Fibroblast of skin of right quadriceps (primary cell): ENCODE results near the gene DDIT4L.
"Not testable (repeated sequence)": the region's sequence is repeated elsewhere in the genome, so short reads cannot be mapped to it uniquely, and the experiment has no call there.

ENCODE experiments used
- DNase-seq: peaks from one replicate; pipeline ENCODE4 v3.0.0-alpha.2; 2013

Gene DDIT4L

GRCh38 chr4:100165809-100166208 is 24.5 kb downstream of the DDIT4L start:
- no peak for DNase-seq

GRCh38 chr4:100164808-100165760 is 25.2 kb downstream of the DDIT4L start:
- DNase-seq: no peak

DNA sequence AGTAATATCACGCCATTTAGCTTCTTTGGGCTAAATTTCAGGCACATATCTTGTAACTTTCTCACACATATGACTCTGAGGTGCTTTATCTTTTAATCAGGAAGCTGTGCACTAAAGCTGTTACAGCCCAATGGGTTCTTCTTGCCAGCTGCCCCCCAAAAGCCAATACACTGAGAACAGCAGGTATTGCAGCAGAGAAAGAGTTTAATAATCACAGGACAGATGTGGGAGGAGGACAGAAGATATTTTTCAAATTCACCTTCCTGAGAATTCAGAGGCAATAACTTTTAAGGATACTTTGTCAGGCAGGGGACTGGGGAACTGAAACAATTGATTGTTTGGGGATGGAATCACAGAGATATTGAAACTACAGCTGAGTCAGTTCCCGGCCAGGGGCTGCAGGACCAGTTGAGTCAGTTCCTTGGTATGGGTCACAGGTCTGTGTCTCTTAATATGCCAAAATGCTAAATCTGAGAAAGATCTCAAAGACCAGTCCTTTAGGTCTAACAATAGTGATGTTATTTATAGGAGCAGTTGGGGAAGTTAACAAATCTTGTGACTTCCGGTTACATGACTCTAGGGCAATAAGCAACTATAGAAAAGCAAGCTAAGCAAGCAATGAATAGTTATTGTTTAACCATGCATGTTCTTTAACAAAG is 28.1 kb downstream of the DDIT4L start:
- no peak for DNase-seq

DNA sequence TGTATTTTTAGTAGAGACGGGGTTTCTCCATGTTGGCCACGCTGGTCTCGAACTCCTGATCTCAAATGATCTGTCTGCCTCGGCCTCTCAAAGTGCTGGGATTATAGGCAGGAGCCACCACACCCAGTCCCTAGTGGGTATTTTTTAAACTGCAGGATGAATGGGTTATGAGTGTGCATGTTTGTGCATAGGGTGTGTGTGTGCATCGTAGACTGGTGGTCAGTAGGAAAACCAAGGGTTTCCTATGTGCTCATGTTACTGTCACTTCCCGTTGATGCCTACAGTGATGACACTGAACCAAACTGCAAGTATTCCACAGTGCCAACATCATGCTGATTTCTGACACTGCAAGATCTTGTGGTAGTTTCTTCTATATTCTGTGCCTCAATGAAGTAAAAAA is 41.1 kb downstream of the DDIT4L start:
- no peak for DNase-seq

DNA sequence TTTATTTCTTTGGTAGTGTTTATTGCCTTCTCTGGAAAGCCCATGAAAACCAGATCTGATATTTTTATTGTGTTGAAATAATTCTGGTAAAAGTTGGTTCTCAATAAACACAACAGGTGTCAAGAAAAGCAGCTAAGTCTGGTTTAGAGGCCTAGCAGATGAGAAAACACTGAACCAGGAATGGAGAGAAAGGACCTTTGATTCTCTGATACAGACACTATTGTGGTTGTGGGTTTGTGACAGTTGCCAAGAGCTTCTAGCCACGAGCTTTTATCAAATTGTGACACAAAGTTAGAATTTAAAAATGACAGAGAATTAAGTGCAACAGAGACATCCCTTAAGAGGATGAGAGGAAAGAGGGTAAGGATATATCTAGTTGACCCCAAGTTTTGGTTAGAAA is 42.6 kb downstream of the DDIT4L start:
- DNase-seq: no peak

GRCh38 chr4:100147198-100147597 is 43.1 kb downstream of the DDIT4L start:
- no peak for DNase-seq

DNA sequence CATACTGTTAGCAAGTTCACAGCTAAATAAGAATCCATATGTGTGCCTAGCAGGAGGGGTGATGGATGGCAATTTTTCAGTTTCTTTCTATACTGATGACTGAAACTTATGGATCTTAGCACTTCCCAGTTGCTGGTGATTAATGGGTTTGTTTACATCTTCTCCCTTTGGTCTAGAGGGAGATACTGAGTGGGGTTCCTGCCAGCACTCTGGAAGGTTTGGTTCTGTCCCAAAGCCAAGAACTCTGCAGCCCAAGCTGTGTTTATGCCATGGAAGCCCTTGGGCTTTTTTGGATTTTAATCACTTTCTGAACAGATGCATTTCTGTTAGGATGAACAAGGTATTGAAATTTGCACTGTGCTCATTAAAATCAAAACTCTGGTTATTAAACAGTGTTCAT is 43.5 kb downstream of the DDIT4L start:
- no peak for DNase-seq

- not testable (repeated sequence) for DNase-seq
These were observed 52.9 kb downstream of the DDIT4L start for GRCh38 chr4:100137320-100137719.
